Calu3 (cell line): ENCODE results near the gene ENTPD5. TPM values are rescaled to one million over a fixed set of nuclear protein-coding genes. Genes with fewer than 3 reads are reported as not detected.

Experiments used
- BruUV-seq: library from RNA; stranded (reverse); fragments of 400-500 nt; replicated peaks from 2 replicates; lab custom pipeline; 2021; lab: Mats Ljungman, UMichigan
- CTCF ChIA-PET: fragments of 300-600 bp; sonication (Branson Sonifier 250); formaldehyde crosslinking; loops from one replicate; lab custom pipeline; 2022; ENCODE audit warnings: antibody characterized with exemption; lab: Charles Lee
- DNase-seq: peaks from one replicate; pipeline ENCODE4 v3.0.0; 2022
- H3K27ac Mint-ChIP-seq: one replicate; pipeline ENCODE4 v1.8.0; 2022; ENCODE audit warnings: mixed read lengths; ENCODE audit not compliant: unreplicated experiment
- H3K27me3 Mint-ChIP-seq: one replicate; pipeline ENCODE4 v1.8.0; 2022; ENCODE audit warnings: mixed read lengths; ENCODE audit not compliant: unreplicated experiment
- H3K36me3 Mint-ChIP-seq: one replicate; pipeline ENCODE4 v1.8.0; 2022; ENCODE audit warnings: mild to moderate bottlenecking, moderate library complexity, mixed read lengths; ENCODE audit not compliant: insufficient read depth, unreplicated experiment
- H3K4me1 Mint-ChIP-seq: one replicate; pipeline ENCODE4 v1.8.0; 2022; ENCODE audit warnings: mild to moderate bottlenecking, low read depth, mixed read lengths; ENCODE audit not compliant: unreplicated experiment
- H3K4me3 Mint-ChIP-seq: one replicate; pipeline ENCODE4 v1.8.0; 2022; ENCODE audit warnings: mild to moderate bottlenecking, low read depth, moderate library complexity, mixed read lengths; ENCODE audit not compliant: unreplicated experiment
- H3K9me3 Mint-ChIP-seq: one replicate; pipeline ENCODE4 v1.8.0; 2022; ENCODE audit warnings: low read depth, mixed read lengths; ENCODE audit not compliant: unreplicated experiment
- intact Hi-C: fragments of 100-400 bp; cut with micrococcal nuclease; formaldehyde crosslinking; loops from one replicate; pipeline ENCODE4 v1.10.0; 2022; ENCODE audit not compliant: unreplicated experiment
- total RNA-seq: library from RNA; stranded (reverse); gene quantifications from 2 replicates; pipeline ENCODE4 v1.2.3, GENCODE V29; 2022
- TF ChIP-seq, protein P1 (sequence below): fragments of 200-600 bp; IDR thresholded peaks from one replicate; pipeline ENCODE4 v1.8.0; 2022; ENCODE audit warnings: antibody characterized with exemption; ENCODE audit not compliant: unreplicated experiment

ENTPD5 gene
- total RNA-seq, 1 experiment from 2014 or later, result 10.0 TPM

DNA sequence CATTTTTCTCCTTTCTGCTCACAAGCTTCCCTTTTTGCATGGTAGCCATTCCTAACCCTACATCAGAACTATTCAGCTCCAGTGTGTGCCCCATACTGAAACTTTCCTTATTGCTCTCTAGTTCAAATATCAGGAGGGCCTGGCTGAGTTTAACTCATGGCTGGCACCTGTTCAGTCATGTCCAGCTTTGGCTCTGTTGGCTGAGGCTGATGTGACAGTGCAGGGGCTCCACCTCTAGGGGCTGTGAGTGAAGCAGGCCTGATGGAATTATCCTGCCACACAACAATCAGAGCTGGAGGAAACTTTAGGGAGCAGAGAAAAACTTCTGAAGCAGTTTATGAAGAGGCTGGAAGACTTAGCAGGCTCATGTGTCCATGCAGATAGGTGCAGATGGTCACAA, 60.5 kb downstream of the ENTPD5 start:
- H3K9me3 Mint-ChIP-seq, result no peaks in the 10 kb centered on the region
- TF ChIP-seq, protein P1, sequence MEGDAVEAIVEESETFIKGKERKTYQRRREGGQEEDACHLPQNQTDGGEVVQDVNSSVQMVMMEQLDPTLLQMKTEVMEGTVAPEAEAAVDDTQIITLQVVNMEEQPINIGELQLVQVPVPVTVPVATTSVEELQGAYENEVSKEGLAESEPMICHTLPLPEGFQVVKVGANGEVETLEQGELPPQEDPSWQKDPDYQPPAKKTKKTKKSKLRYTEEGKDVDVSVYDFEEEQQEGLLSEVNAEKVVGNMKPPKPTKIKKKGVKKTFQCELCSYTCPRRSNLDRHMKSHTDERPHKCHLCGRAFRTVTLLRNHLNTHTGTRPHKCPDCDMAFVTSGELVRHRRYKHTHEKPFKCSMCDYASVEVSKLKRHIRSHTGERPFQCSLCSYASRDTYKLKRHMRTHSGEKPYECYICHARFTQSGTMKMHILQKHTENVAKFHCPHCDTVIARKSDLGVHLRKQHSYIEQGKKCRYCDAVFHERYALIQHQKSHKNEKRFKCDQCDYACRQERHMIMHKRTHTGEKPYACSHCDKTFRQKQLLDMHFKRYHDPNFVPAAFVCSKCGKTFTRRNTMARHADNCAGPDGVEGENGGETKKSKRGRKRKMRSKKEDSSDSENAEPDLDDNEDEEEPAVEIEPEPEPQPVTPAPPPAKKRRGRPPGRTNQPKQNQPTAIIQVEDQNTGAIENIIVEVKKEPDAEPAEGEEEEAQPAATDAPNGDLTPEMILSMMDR, result no peak
- peaks cover 4% of the 10 kb centered on the region for H3K36me3 Mint-ChIP-seq
- no peak for DNase-seq
- no peaks in the 10 kb centered on the region for H3K4me1 Mint-ChIP-seq
- H3K4me3 Mint-ChIP-seq, result no peak overlapping the region
- no peak overlapping the region for H3K27ac Mint-ChIP-seq
- H3K27me3 Mint-ChIP-seq, result no peaks in the 10 kb centered on the region
- BruUV-seq, result no TSS peak
- intact Hi-C loops, result no loop called here
- CTCF ChIA-PET, result interaction anchor here (0.5 to 1.0 kb wide), 2 partner anchors 12 to 615 kb away, joined by 3 to 4 read pairs; no protein-coding TSS in a partner anchor

DNA sequence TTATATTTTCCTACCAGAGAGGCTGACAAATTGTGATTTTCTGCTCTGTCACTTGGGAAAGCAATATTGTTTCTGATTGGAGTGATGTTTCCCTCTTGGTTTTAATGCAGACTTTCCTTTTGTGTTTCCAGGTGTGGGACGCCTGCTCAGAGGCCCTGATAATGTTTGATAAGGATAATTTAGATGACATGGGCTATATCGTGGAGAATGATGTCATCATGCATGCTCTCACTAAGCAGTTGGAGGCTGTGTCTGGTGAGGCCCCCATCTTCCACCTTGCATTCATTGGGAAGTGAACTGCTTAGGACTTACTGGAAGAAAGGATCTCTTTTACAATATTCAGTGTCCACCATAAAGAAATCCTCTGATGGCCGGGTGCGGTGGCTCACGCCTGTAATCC, 63.4 kb downstream of the ENTPD5 start:
- Mint-ChIP-seq H3K9me3 (no peaks in the 10 kb centered on the region), H3K27ac (no peak overlapping the region), H3K36me3 (peaks cover under 1% of the 10 kb centered on the region), H3K4me1 (no peaks in the 10 kb centered on the region), H3K4me3 (no peak overlapping the region), H3K27me3 (no peaks in the 10 kb centered on the region)
- intact Hi-C loops, result no loop called here
- BruUV-seq, result no TSS peak
- CTCF ChIA-PET, result no interaction called here
- no peak for DNase-seq
- TF ChIP-seq, protein P1, result no peak

DNA sequence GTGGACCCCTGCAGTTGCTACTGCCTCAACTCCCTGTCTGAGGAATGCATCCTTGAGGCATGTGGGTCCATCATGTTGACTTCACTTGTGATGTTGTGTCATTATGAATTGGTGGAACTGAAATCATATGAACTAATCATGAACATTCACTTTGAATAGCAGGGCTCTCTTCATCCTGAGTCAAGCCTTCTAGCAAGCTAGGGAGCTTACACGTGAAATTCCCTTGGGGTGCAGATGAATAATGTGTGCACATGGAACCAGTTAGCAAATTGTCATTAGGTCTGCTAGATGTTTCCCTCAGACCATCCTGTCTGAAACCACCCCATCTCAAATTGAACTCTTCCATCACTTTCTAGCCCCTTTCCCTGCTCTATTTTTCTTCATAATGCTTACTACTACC, 65.4 kb downstream of the ENTPD5 start:
- DNase-seq, result no peak
- intact Hi-C loops, result no loop called here
- BruUV-seq, result no TSS peak
- TF ChIP-seq, protein P1, result no peak
- CTCF ChIA-PET, result no interaction called here
- H3K4me3 Mint-ChIP-seq, result no peak overlapping the region
- no peak overlapping the region for H3K27ac Mint-ChIP-seq
- no peaks in the 10 kb centered on the region for H3K4me1 Mint-ChIP-seq
- no peaks in the 10 kb centered on the region for H3K27me3 Mint-ChIP-seq
- peaks cover 14% of the 10 kb centered on the region for H3K36me3 Mint-ChIP-seq
- H3K9me3 Mint-ChIP-seq, result no peaks in the 10 kb centered on the region

DNA sequence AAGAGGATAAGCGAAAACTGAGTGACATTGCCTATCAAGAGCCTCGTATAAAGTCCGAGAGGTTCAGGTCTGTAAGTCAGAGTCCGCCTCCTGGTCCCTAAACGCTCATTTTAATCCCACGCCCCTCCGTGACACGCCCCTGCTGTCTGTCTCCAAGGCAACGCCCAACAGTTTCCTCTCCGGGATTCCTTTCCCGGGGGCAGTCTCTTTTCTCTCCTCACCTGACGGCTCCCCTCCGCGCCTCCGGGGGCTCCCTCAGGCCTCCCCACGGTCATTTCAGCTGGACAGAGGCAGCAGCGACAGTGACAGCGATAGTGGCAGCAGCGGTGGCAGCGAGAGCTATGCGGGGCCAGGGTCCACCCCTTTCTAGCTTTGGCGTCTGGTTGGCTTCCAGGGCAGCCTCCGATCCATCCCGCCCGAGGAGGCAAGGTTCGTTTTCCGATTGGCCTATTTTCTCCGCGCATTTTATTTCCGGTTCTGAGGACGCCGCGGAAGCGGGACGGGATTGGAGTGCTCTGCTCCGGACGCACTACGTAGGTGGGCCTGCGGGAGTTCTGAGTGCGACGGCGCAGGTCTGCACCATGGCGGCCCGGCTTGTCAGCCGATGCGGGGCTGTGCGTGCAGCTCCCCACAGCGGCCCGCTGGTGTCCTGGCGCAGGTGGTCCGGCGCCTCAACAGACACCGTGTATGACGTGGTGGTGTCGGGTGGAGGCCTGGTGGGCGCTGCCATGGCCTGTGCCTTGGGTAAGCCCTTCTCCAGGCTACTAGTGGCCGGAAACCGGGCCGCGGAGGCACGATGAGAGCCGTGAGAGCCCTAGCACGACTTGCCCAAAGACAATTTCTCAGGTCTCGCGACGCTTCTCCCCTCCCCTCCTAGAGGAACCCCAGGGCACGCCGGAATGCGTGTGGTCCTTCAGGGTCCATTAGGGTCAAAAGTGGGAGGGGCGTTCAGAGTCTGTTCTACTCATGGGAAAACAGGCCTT, 69.0 kb downstream of the ENTPD5 start, which contains the start of the genes COQ6 and FAM161B:
Gene COQ6 (plus strand): TSS at position 551 of the 983 bp plus-strand sequence. CDS start 31 bp downstream, at position 582.
Gene FAM161B (minus strand): TSS at position 343 of the 983 bp plus-strand sequence. CDS start 68 bp downstream, at position 275.
- H3K4me1 Mint-ChIP-seq, result no peaks in the 10 kb centered on the region
- no peaks in the 10 kb centered on the region for H3K27me3 Mint-ChIP-seq
- peaks cover 14% of the 10 kb centered on the region for H3K36me3 Mint-ChIP-seq
- intact Hi-C loops, result no loop called here
- CTCF ChIA-PET, result no interaction called here
- peak within 1 kb of the TSS; percentile 53 for H3K27ac Mint-ChIP-seq
- TF ChIP-seq, protein P1, result no peak
- H3K4me3 Mint-ChIP-seq, result peak within 1 kb of the TSS; percentile 84
- no peaks in the 10 kb centered on the region for H3K9me3 Mint-ChIP-seq
- no TSS peak for BruUV-seq
- DNase-seq, result peak; percentile 93
